ENCODE measurements around the gene THRB. TPM values are rescaled to one million over a fixed set of nuclear protein-coding genes. Genes with fewer than 3 reads are reported as not detected.

THRB gene
- polyA plus RNA-seq, 2 of the 4 experiments (the other 2 are of a cell fraction), result 2.0 to 2.3 TPM

DNA sequence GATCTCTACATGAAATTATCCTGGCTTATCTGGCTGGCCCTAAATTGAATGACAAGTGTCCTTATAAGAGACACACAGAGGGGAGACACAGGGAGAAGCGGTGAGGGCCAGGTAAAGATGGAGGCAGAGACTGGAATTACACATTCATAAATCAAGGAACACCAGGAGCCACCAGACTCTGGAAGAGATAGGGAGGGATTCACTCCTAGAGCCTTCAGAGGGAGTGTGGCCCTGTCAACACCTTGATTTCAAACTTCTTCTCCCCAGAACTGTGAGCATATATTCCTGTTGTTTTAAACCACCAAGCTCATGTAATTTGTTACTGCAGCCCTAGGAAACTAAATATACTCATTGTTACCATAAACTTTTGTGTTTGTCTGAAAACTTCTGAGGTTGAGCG, 193.7 kb downstream of the THRB start:
- TF ChIP-seq RNF2 (IDR thresholded peaks at IDR 0.05; ENCODE audit: borderline replicate concordance, low read depth) (no peak), MAX (IDR thresholded peaks at IDR 0.05) (no peak), FOSL2 (IDR thresholded peaks at IDR 0.05) (no peak), FOSL2 (CRISPR knock-in tag; IDR thresholded peaks at IDR 0.05) (no peak), CHD2 (IDR thresholded peaks at IDR 0.05; ENCODE audit: low read length, partially characterized antibody) (no peak), SMC3 (IDR thresholded peaks at IDR 0.05) (no peak), MAZ (IDR thresholded peaks at IDR 0.05; ENCODE audit: borderline replicate concordance, low read depth, low read length) (no peak), MYC (IDR thresholded peaks at IDR 0.05; ENCODE audit: borderline replicate concordance, low read length) (no peak), EHF (CRISPR knock-in tag; IDR thresholded peaks at IDR 0.05) (no peak), CBX8 (IDR thresholded peaks at IDR 0.05) (no peak), HEYL (CRISPR knock-in tag; IDR thresholded peaks at IDR 0.05) (no peak), RFX5 (IDR thresholded peaks at IDR 0.05) (no peak), CTCF (IDR thresholded peaks at IDR 0.05) (no peak), FOSB (CRISPR knock-in tag; IDR thresholded peaks at IDR 0.05) (no peak)
- TF ChIP-seq, protein P1, sequence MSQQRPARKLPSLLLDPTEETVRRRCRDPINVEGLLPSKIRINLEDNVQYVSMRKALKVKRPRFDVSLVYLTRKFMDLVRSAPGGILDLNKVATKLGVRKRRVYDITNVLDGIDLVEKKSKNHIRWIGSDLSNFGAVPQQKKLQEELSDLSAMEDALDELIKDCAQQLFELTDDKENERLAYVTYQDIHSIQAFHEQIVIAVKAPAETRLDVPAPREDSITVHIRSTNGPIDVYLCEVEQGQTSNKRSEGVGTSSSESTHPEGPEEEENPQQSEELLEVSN (IDR thresholded peaks at IDR 0.05; ENCODE audit: borderline replicate concordance, low read depth), result no peak
- no peaks in the 10 kb centered on the region for H3K9me3 ChIP-seq
- peak overlapping the region; percentile 71; the same call in 2 of the 3 replicates for H3K4me2 ChIP-seq
- ATAC-seq (0 out of 6 replicates have a peak, but pooled peaks of 1 of the 2 experiments have one; percentile 20), DNase-seq (ENCODE audit: low read depth in 1 of 2, low spot score in 1 of 2) (no peak), FAIRE-seq (no peak)
- ChIA-PET POLR2A (no interaction called here), CTCF (no interaction called here)
- WGBS (ENCODE audit: missing lambda C conversion rate), result 92% methylated on average over 2 of the region's 2 CpGs
- peaks cover 44% of the 10 kb centered on the region for H3K4me1 ChIP-seq
- H3K4me3 ChIP-seq, result no peak overlapping the region
- peak overlapping the region in 1 of 2 experiments; percentile 76; a peak in 2 of 6 replicates for H3K27ac ChIP-seq

GRCh38 chr3:24299806-24300626, 194.6 kb downstream of the THRB start:
- peak; percentile 43 for FAIRE-seq

GRCh38 chr3:24299246-24299805, 195.3 kb downstream of the THRB start:
- Histone ChIP-seq H3K9me3 (0 out of 3 replicates have a peak, but pooled peaks cover 2% of the 10 kb centered on the region), H3K27ac (peak overlapping the region; percentile 49 to 59), H3K4me1 (peaks cover 36% of the 10 kb centered on the region), H3K4me2 (peak overlapping the region; percentile 71), H3K4me3 (no peak overlapping the region)
- no peak for DNase-seq (ENCODE audit: low read depth in 1 of 2, low spot score in 1 of 2)
- no peak for TF ChIP-seq EHMT2 (IDR thresholded peaks at IDR 0.05; ENCODE audit: low read depth)
- no peak for TF ChIP-seq SMC3 (IDR thresholded peaks at IDR 0.05)
- no peak for TF ChIP-seq HEYL (CRISPR knock-in tag; IDR thresholded peaks at IDR 0.05)
- POLR2A ChIA-PET, result no interaction called here
- ATAC-seq, result no peak
- CTCF ChIA-PET, result no interaction called here
- 0% methylated on average over 1 of the region's 1 CpG for whole genome bisulfite sequencing (ENCODE audit: missing lambda C conversion rate)
- no peak for FAIRE-seq

More at GRCh38 chr3:24299806-24300626, 194.6 kb downstream of the THRB start:
- TF ChIP-seq FOSL2 (IDR thresholded peaks at IDR 0.05) (0 out of 2 replicates have a peak, but pooled peaks have one; percentile 9), FOSL2 (CRISPR knock-in tag; IDR thresholded peaks at IDR 0.05) (no peak), JUN (IDR thresholded peaks at IDR 0.05) (no peak), CEBPB (IDR thresholded peaks at IDR 0.05) (peak in 1 of 2 experiments; percentile 27; a peak in 1 of 4 replicates)
- 42% methylated on average over 6 of the region's 6 CpGs for WGBS (ENCODE audit: missing lambda C conversion rate)
- H3K4me2 ChIP-seq, result peak overlapping the region; percentile 71
- H3K27ac ChIP-seq, result peak overlapping the region; percentile 49 to 76
- CTCF ChIA-PET, result no interaction called here
- DNase-seq (ENCODE audit: low read depth in 1 of 2, low spot score in 1 of 2) (peak in 1 of 2 experiments; percentile 19), ATAC-seq (peak; percentile 67 to 72)
- no peaks in the 10 kb centered on the region for H3K9me3 ChIP-seq
- no peak overlapping the region for H3K4me3 ChIP-seq
- POLR2A ChIA-PET, result no interaction called here
- H3K4me1 ChIP-seq, result peaks cover 36% of the 10 kb centered on the region
